ENCODE results near the gene LGALS3BP. TPM values are rescaled to one million over a fixed set of nuclear protein-coding genes. Genes with fewer than 3 reads are reported as not detected.
A peak's percentile ranks its signal among the peaks of the same experiment; 100 is the strongest.

LGALS3BP gene
- total RNA-seq, 1 donor from 2014 or later: 78.5 TPM

GRCh38 chr17:78991906-78992532 is 12.3 kb upstream of the LGALS3BP start:
- Mint-ChIP-seq H3K27ac (no peak overlapping the region), H3K4me3 (no peak overlapping the region), H3K36me3 (ENCODE audit: low read depth) (peaks cover 38% of the 10 kb centered on the region), H3K4me1 (ENCODE audit: low read depth) (peaks cover 10% of the 10 kb centered on the region), H3K9me3 (no peaks in the 10 kb centered on the region), H3K27me3 (ENCODE audit: insufficient read depth) (no peaks in the 10 kb centered on the region)
- no peak for DNase-seq (ENCODE audit: low spot score)
- intact Hi-C loops (cut with micrococcal nuclease): no loop called here

DNA sequence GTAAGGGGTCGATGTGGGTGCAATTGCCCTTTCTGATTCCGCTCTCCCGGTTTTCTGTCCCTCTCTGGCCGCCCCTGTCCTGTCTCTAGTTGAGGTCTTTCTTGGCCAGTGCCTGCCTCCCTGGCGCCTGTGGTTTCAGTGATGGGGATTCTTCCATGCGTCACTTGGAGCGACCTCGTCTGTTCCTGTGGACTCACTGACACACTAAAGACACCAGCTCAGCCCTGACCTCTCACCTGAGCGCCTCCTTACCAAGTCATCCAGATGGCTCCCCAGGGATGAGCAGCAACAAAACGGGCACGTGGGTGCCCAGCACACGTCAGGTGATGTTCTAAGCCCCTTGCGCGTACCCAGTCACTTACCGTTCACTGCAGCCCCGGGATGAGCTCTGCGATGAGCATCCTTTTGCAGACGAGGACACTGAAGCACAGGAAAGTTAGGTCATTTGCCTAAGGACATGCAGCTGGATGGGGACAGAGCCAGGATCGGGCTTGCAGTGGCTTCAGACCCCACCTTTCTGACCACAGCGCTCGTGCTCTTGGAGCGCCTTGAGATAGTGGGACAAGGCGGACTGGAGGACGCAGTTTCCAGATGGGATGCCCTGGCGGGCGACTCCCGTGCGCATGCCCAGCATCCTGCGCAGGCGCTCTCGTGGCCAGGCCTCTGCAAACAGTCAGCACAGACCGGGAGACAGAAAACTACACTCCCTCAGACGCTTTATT is 11.5 kb upstream of the LGALS3BP start:
- H3K9me3 Mint-ChIP-seq: no peaks in the 10 kb centered on the region
- no peak overlapping the region for H3K4me3 Mint-ChIP-seq
- peaks cover 18% of the 10 kb centered on the region for H3K4me1 Mint-ChIP-seq (ENCODE audit: low read depth)
- H3K27me3 Mint-ChIP-seq (ENCODE audit: insufficient read depth): no peaks in the 10 kb centered on the region
- intact Hi-C loops (cut with micrococcal nuclease): no loop called here
- H3K27ac Mint-ChIP-seq: no peak overlapping the region
- DNase-seq (ENCODE audit: low spot score): no peak
- H3K36me3 Mint-ChIP-seq (ENCODE audit: low read depth): peaks cover 35% of the 10 kb centered on the region

DNA sequence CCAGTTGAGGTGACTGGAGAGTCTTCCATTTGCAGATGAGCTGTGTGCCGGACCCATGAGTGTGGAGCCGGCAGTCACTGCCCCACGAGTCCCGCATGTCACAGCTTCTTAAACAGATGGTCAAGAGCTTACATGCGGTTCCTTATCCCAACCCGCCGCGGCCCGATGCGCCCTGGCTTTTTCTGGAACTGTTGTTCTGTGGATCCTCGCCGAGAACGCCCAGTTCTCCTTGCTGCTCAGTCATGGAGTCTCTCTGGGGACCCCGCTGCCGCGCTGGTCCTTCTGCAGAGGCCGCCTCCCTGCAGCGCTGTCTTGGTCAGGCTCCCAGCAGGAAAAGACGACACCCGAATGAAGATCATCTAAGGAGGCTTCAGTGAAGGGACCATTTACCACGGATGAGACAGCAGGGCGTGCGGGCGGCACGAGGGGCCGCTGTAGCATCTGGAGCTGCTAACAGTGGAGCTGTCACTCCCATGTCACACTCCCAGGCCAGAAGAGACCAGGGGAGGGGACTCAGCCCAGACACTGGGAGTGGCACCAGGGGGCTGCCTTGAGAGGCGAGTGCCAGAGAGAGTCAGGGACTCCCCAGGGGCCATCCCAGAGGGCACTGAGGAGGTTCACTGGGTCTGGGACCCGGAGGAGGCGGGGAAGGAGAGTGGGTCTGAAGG is 10.8 kb upstream of the LGALS3BP start:
- intact Hi-C loops (cut with micrococcal nuclease): no loop called here
- Mint-ChIP-seq H3K36me3 (ENCODE audit: low read depth) (peaks cover 29% of the 10 kb centered on the region), H3K9me3 (no peaks in the 10 kb centered on the region)

GRCh38 chr17:78988152-78988551 is 8.4 kb upstream of the LGALS3BP start:
- intact Hi-C loops (cut with micrococcal nuclease): no loop called here
- Mint-ChIP-seq H3K27me3 (ENCODE audit: insufficient read depth) (no peaks in the 10 kb centered on the region), H3K4me3 (no peak overlapping the region), H3K27ac (no peak overlapping the region), H3K9me3 (no peaks in the 10 kb centered on the region), H3K36me3 (ENCODE audit: low read depth) (peaks cover 23% of the 10 kb centered on the region), H3K4me1 (ENCODE audit: low read depth) (peaks cover 19% of the 10 kb centered on the region)
- no peak for DNase-seq (ENCODE audit: low spot score)

More for the DNA sequence above, 10.8 kb upstream of the LGALS3BP start:
- no peak for DNase-seq (ENCODE audit: low spot score)
- peaks cover 24% of the 10 kb centered on the region for H3K4me1 Mint-ChIP-seq (ENCODE audit: low read depth)
- H3K4me3 Mint-ChIP-seq: no peak overlapping the region
- no peaks in the 10 kb centered on the region for H3K27me3 Mint-ChIP-seq (ENCODE audit: insufficient read depth)
- no peak overlapping the region for H3K27ac Mint-ChIP-seq

DNA sequence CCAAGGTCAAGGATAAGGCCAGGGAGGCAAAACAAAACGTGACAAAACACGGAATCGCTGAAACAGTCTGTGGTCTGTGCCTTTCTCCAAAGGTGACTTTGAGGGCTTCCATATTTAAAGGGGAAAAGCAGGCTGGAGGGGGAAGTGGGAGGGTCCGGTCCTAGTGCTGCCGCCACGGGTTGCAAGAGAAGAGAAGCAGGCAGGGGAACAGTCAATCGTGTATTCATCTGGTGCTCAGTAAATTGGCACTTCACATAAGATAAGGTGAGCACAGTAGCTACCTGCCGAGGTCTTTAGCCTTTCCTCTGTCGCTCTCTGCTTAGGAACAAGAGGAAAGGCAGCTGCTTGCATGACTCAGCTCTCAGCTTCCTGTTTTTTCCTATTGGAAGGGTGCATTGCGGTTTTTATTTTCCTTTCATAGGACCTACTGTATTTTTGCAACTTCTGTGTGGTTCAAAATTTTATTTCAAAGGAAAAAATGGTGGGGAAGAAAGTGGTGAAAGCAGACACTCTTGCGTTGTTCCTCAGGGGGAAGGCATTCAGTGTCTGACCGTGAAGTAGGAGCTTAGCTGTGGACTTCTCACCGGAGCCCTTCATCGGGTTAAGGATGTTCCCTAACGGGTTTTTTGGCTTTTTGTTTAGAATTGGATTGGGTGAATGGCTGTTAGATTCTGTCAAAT is 7.1 kb upstream of the LGALS3BP start:
- Mint-ChIP-seq H3K36me3 (ENCODE audit: low read depth) (peaks cover 15% of the 10 kb centered on the region), H3K27me3 (ENCODE audit: insufficient read depth) (no peaks in the 10 kb centered on the region), H3K9me3 (no peaks in the 10 kb centered on the region), H3K27ac (no peak overlapping the region), H3K4me1 (ENCODE audit: low read depth) (peaks cover 15% of the 10 kb centered on the region), H3K4me3 (peak overlapping the region; percentile 19)
- intact Hi-C loops (cut with micrococcal nuclease): no loop called here
- DNase-seq (ENCODE audit: low spot score): no peak

GRCh38 chr17:78986048-78986648 is 6.4 kb upstream of the LGALS3BP start:
- peak overlapping the region; percentile 46 for H3K4me3 Mint-ChIP-seq
- H3K27ac Mint-ChIP-seq: no peak overlapping the region
- intact Hi-C loops (cut with micrococcal nuclease): no loop called here
- DNase-seq (ENCODE audit: low spot score): no peak
- no peaks in the 10 kb centered on the region for H3K9me3 Mint-ChIP-seq
- peaks cover 15% of the 10 kb centered on the region for H3K4me1 Mint-ChIP-seq (ENCODE audit: low read depth)
- H3K27me3 Mint-ChIP-seq (ENCODE audit: insufficient read depth): no peaks in the 10 kb centered on the region
- H3K36me3 Mint-ChIP-seq (ENCODE audit: low read depth): peaks cover 11% of the 10 kb centered on the region

DNA sequence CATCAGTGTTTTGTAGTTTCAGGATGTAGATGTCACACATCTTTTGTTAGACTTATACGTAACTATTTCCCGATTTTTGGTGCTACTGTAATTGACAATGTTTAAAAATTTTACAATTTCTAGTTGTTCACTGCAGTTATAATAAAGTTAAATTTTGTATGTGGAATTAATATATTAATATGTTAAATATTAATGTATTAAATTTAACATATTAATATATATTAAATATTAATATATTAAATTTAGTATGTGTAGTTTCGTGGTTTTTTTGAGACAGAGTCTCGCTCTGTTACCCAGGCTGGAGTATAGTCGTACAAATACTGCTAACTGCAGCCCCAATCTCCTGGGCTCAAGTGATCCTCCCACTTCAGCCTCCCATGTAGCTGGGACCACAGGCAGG is 5.7 kb upstream of the LGALS3BP start:
- Mint-ChIP-seq H3K4me1 (ENCODE audit: low read depth) (peaks cover 15% of the 10 kb centered on the region), H3K27ac (no peak overlapping the region), H3K27me3 (ENCODE audit: insufficient read depth) (no peaks in the 10 kb centered on the region), H3K9me3 (no peaks in the 10 kb centered on the region), H3K4me3 (no peak overlapping the region), H3K36me3 (ENCODE audit: low read depth) (peaks cover 7% of the 10 kb centered on the region)
- DNase-seq (ENCODE audit: low spot score): no peak
- intact Hi-C loops (cut with micrococcal nuclease): no loop called here

DNA sequence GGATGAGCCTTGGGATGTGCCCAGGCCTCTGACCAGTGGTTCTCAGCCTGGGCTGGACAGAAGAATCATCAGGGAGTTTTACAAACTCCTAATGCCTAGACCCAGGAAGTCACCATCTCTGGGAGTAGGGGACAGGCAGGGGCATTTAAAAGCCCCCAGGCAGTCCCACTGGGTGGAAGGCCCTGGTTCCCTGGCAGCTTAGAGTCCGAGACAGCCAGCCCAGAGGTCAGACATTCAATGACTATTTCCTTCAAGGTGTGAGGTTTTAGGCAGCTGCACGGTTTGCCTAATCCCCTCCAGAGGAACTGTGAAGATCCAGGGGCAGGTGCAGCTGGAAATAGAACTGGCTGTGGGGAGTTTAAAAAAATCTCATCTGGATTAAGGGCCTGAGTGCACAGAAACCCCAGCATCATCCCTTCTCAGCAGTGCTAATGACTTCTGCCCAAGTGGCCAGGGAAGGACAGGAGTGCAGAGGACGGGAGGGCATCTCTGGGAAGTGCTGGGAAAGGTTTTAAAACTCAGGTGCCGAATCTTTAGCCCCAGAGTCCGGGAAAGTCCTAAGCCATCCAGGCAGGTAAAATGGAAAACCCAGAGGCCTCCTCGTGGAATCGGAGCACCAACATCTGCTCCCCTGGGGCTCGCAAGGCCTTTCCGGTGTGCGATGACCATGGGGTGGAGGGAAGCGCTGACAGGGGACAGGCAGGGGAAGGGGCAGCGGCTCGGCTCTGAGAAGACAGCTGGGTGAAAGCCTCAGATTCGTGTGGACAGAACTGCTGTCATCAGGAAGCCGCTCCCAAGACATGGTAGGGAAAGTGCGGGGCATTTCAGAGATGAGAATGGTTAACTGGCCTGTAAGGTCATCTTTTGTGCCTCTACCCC is 1.5 kb upstream of the LGALS3BP start:
- DNase-seq (ENCODE audit: low spot score): no peak
- H3K27me3 Mint-ChIP-seq (ENCODE audit: insufficient read depth): no peaks in the 10 kb centered on the region

DNA sequence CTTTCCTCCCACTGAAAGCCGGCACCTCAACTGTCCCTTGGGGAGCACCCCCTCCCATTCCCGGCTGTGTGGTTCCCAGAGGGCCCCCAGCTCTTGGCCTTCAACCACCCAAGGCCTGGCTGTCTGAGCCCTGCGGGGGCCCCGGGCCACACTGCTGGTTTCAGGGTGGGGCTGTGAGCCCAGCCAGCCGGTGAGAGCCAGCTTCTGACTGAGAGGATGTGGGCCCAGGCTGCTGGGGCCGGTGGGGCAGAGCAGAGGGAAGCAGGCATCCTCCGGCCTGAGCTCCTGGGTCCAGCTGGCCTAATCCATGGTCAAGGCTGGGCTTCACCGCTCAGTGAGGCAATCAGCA is 875 bp upstream of the LGALS3BP start:
- no peaks in the 10 kb centered on the region for H3K27me3 Mint-ChIP-seq (ENCODE audit: insufficient read depth)
- H3K9me3 Mint-ChIP-seq: no peaks in the 10 kb centered on the region
- peak overlapping the region; percentile 80 for H3K4me3 Mint-ChIP-seq
- no peak overlapping the region for H3K27ac Mint-ChIP-seq
- peaks cover 3% of the 10 kb centered on the region for H3K36me3 Mint-ChIP-seq (ENCODE audit: low read depth)
- peaks cover 10% of the 10 kb centered on the region for H3K4me1 Mint-ChIP-seq (ENCODE audit: low read depth)
- no peak for DNase-seq (ENCODE audit: low spot score)
- intact Hi-C loops (cut with micrococcal nuclease): no loop called here

More for the DNA sequence above, 1.5 kb upstream of the LGALS3BP start:
- no peak overlapping the region for H3K27ac Mint-ChIP-seq
- H3K36me3 Mint-ChIP-seq (ENCODE audit: low read depth): peaks cover 3% of the 10 kb centered on the region
- no peaks in the 10 kb centered on the region for H3K9me3 Mint-ChIP-seq
- H3K4me3 Mint-ChIP-seq: no peak overlapping the region
- intact Hi-C loops (cut with micrococcal nuclease): no loop called here
- H3K4me1 Mint-ChIP-seq (ENCODE audit: low read depth): peaks cover 17% of the 10 kb centered on the region

- intact Hi-C loops (cut with micrococcal nuclease): no loop called here
- peaks cover 10% of the 10 kb centered on the region for H3K4me1 Mint-ChIP-seq (ENCODE audit: low read depth)
- H3K36me3 Mint-ChIP-seq (ENCODE audit: low read depth): peaks cover 9% of the 10 kb centered on the region
- no peaks in the 10 kb centered on the region for H3K9me3 Mint-ChIP-seq
- no peaks in the 10 kb centered on the region for H3K27me3 Mint-ChIP-seq (ENCODE audit: insufficient read depth)
- DNase-seq (ENCODE audit: low spot score): no peak
- H3K4me3 Mint-ChIP-seq: peak overlapping the region; percentile 80
- H3K27ac Mint-ChIP-seq: no peak overlapping the region
Measured at GRCh38 chr17:78977997-78978973, 1.4 kb downstream of the LGALS3BP start.

GRCh38 chr17:78977681-78977943 is 2.1 kb downstream of the LGALS3BP start:
- intact Hi-C loops (cut with micrococcal nuclease): no loop called here

More at GRCh38 chr17:78977681-78977943, 2.1 kb downstream of the LGALS3BP start:
- H3K36me3 Mint-ChIP-seq (ENCODE audit: low read depth): peaks cover 9% of the 10 kb centered on the region
- no peaks in the 10 kb centered on the region for H3K27me3 Mint-ChIP-seq (ENCODE audit: insufficient read depth)
- no peak for DNase-seq (ENCODE audit: low spot score)
- peak overlapping the region; percentile 65 for H3K27ac Mint-ChIP-seq
- H3K4me1 Mint-ChIP-seq (ENCODE audit: low read depth): peaks cover 10% of the 10 kb centered on the region
- H3K4me3 Mint-ChIP-seq: peak overlapping the region; percentile 74
- no peaks in the 10 kb centered on the region for H3K9me3 Mint-ChIP-seq

All from activated T-helper 1 cell treated with anti-CD3 and anti-CD28 coated beads, Interleukin-12 subunit alpha, Interleukin-12 subunit beta, Interleukin-2, Interleukin-4 antibody, amounts not matched to agents 30 ng/mL and 10 ng/mL and 1 ng/mL, durations not matched to agents 14 hours and 24 hours and 36 hours (primary cell).